Fibroblast of gingiva (primary cell): ENCODE measurements around the gene SIK3.

Experiments
- DNase-seq: peaks from one replicate; pipeline ENCODE4 v3.0.0-alpha.2; 2011; ENCODE audit warnings: low read depth

The SIK3 gene

GRCh38 chr11:117009905-117010605 lies 88.2 kb downstream of the SIK3 start:
- no peak for DNase-seq

- DNase-seq, result no peak
Measured at GRCh38 chr11:117005758-117006157, 92.5 kb downstream of the SIK3 start.

- no peak for DNase-seq
Measured at GRCh38 chr11:117002639-117003299, 95.5 kb downstream of the SIK3 start.

- DNase-seq, result no peak
Measured at GRCh38 chr11:117000014-117000737, 98.1 kb downstream of the SIK3 start.

- DNase-seq, result no peak
Measured at GRCh38 chr11:116997071-116997470, 101.2 kb downstream of the SIK3 start.

- no peak for DNase-seq
Measured at GRCh38 chr11:116994195-116994594, 104.0 kb downstream of the SIK3 start.

GRCh38 chr11:116993599-116993998 lies 104.6 kb downstream of the SIK3 start:
- no peak for DNase-seq

- no peak for DNase-seq
Measured at GRCh38 chr11:116991491-116991890, 106.7 kb downstream of the SIK3 start.

- no peak for DNase-seq
Measured at GRCh38 chr11:116990811-116991210, 107.4 kb downstream of the SIK3 start.

- peak; percentile 63 for DNase-seq
Measured at GRCh38 chr11:116990061-116990473, 108.2 kb downstream of the SIK3 start.

- no peak for DNase-seq
Measured at GRCh38 chr11:116989184-116989583, 109.0 kb downstream of the SIK3 start.

GRCh38 chr11:116986521-116987105 lies 111.6 kb downstream of the SIK3 start:
- peak; percentile 82 for DNase-seq

- DNase-seq, result peak; percentile 96
Measured at GRCh38 chr11:116984589-116984988, 113.6 kb downstream of the SIK3 start.

- peak; percentile 60 for DNase-seq
Measured at GRCh38 chr11:116984186-116984585, 114.0 kb downstream of the SIK3 start.

GRCh38 chr11:116981266-116981885 lies 116.9 kb downstream of the SIK3 start:
- peak; percentile 28 for DNase-seq

- no peak for DNase-seq
Measured at GRCh38 chr11:116980136-116980793, 118.0 kb downstream of the SIK3 start.

GRCh38 chr11:116976941-116977570 lies 121.2 kb downstream of the SIK3 start:
- peak; percentile 32 for DNase-seq

- no peak for DNase-seq
Measured at GRCh38 chr11:116975661-116976060, 122.6 kb downstream of the SIK3 start.

GRCh38 chr11:116973270-116973669 lies 125.0 kb downstream of the SIK3 start:
- no peak for DNase-seq

GRCh38 chr11:116972691-116973090 lies 125.5 kb downstream of the SIK3 start:
- DNase-seq, result no peak
